ENCODE measurements around the gene TSGA10IP. TPM values are rescaled to one million over a fixed set of nuclear protein-coding genes. Genes with fewer than 3 reads are reported as not detected.
A peak's percentile ranks its signal among the peaks of the same experiment; 100 is the strongest.

Gene TSGA10IP
- total RNA-seq, 3 donors from 2014 or later: not detected

GRCh38 chr11:65987336-65987735 is 42.1 kb downstream of the TSGA10IP start:
- no peak for TF ChIP-seq POLR2A (IDR thresholded peaks at IDR 0.05)
- TF ChIP-seq POLR2AphosphoS5 (IDR thresholded peaks at IDR 0.05): no peak
- TF ChIP-seq CTCF (IDR thresholded peaks at IDR 0.05): no peak
- DNase-seq (ENCODE audit: low spot score in 2 of 2): no peak
- H3K4me3 ChIP-seq: no peak overlapping the region
- H3K9me3 ChIP-seq: no peaks in the 10 kb centered on the region
- H3K4me1 ChIP-seq: no peaks in the 10 kb centered on the region
- H3K27ac ChIP-seq: no peak overlapping the region
- H3K36me3 ChIP-seq: no peaks in the 10 kb centered on the region
- no peaks in the 10 kb centered on the region for H3K27me3 ChIP-seq
- intact Hi-C loops (cut with DNase I; ENCODE audit: low total_unique reads): no loop called here

- Histone ChIP-seq H3K27ac (peak overlapping the region in 1 of 2 donors; percentile 36), H3K36me3 (no peaks in the 10 kb centered on the region), H3K27me3 (no peaks in the 10 kb centered on the region), H3K9me3 (no peaks in the 10 kb centered on the region), H3K4me1 (no peaks in the 10 kb centered on the region), H3K4me3 (no peak overlapping the region)
- peak; percentile 85 to 92 for DNase-seq (ENCODE audit: low spot score in 2 of 2)
- peak in 2 of 3 donors; percentile 78 to 83 for TF ChIP-seq POLR2AphosphoS5 (IDR thresholded peaks at IDR 0.05)
- TF ChIP-seq CTCF (IDR thresholded peaks at IDR 0.05): peak; percentile 96 to 99 (median 99)
- no peak for TF ChIP-seq POLR2A (IDR thresholded peaks at IDR 0.05)
- intact Hi-C loops (cut with DNase I; ENCODE audit: low total_unique reads): no loop called here
Measured at GRCh38 chr11:65988791-65989592, 43.7 kb downstream of the TSGA10IP start.

- Histone ChIP-seq H3K27me3 (no peaks in the 10 kb centered on the region), H3K27ac (no peak overlapping the region), H3K36me3 (no peaks in the 10 kb centered on the region), H3K4me1 (no peaks in the 10 kb centered on the region), H3K9me3 (no peaks in the 10 kb centered on the region), H3K4me3 (no peak overlapping the region)
- intact Hi-C loops (cut with DNase I; ENCODE audit: low total_unique reads): no loop called here
- no peak for TF ChIP-seq POLR2A (IDR thresholded peaks at IDR 0.05)
- TF ChIP-seq POLR2AphosphoS5 (IDR thresholded peaks at IDR 0.05): no peak
- TF ChIP-seq CTCF (IDR thresholded peaks at IDR 0.05): no peak
- no peak for DNase-seq (ENCODE audit: low spot score in 2 of 2)
Measured at GRCh38 chr11:65992056-65992455, 46.8 kb downstream of the TSGA10IP start.

GRCh38 chr11:65997286-65997685 is 52.0 kb downstream of the TSGA10IP start:
- intact Hi-C loops (cut with DNase I; ENCODE audit: low total_unique reads): no loop called here
- no peak for DNase-seq (ENCODE audit: low spot score in 2 of 2)
- no peak for TF ChIP-seq POLR2AphosphoS5 (IDR thresholded peaks at IDR 0.05)
- TF ChIP-seq POLR2A (IDR thresholded peaks at IDR 0.05): no peak
- no peak for TF ChIP-seq CTCF (IDR thresholded peaks at IDR 0.05)

DNA sequence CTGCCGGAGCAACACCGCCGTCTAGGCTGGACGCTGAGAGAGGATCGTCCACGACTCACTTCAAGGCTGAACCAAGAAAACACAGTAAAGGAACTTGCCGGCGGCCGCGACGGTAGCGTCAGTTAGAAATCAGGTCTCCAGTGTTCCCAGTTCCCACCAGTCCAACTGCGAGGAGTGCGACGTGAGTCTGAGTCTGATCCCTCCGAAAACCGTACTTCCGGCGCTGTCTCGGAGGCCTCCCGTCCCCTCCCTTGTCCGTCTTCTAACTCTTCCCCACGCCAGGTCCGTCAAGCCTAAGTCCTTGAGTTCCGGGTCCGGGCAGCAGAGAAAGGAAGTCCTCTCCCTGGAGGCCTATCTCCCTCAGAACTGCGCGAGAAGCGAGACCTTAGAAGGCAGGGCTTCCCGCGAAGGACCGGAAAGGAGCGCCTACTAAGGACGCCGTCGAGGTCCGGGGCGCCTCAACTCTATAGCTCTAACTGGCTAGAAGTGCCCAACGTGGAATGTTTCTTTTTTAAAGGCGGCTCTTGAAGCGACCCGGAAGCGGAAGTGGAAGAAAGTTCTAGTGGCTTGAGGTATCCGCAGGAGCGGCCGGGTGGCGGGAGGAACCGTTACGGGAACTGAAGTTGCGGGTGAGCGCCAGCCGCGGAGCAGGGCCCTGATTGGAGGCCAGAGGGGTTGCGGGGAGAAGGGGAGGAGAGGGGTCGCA is 56.8 kb downstream of the TSGA10IP start, which contains the start of the genes BANF1 and EIF1AD:
BANF1 (plus strand) TSS at position 562 of the 706 bp plus-strand sequence. CDS start 748 bp downstream, outside the sequence.
EIF1AD (minus strand) TSS at position 216 of the 706 bp plus-strand sequence. CDS start 1,768 bp downstream, outside the sequence.
- peak; percentile 88 to 91 for DNase-seq (ENCODE audit: low spot score in 2 of 2)
- Histone ChIP-seq H3K36me3 (no peaks in the 10 kb centered on the region), H3K4me1 (peaks cover 0 to 9% of the 10 kb centered on the region in 2 donors), H3K27ac (peak within 1 kb of the TSS; percentile 91 to 92), H3K4me3 (peak within 1 kb of the TSS; percentile 80 to 96 (median 95)), H3K27me3 (no peaks in the 10 kb centered on the region), H3K9me3 (no peaks in the 10 kb centered on the region)
- no peak for TF ChIP-seq CTCF (IDR thresholded peaks at IDR 0.05)
- TF ChIP-seq POLR2AphosphoS5 (IDR thresholded peaks at IDR 0.05): peak; percentile 93 to 98 (median 97)
- TF ChIP-seq POLR2A (IDR thresholded peaks at IDR 0.05): peak; percentile 46
- intact Hi-C loops (cut with DNase I; ENCODE audit: low total_unique reads): no loop called here

More at GRCh38 chr11:65997286-65997685, 52.0 kb downstream of the TSGA10IP start:
- no peaks in the 10 kb centered on the region for H3K9me3 ChIP-seq
- peaks cover 0 to 4% of the 10 kb centered on the region in 2 donors for H3K4me1 ChIP-seq
- no peaks in the 10 kb centered on the region for H3K36me3 ChIP-seq
- no peak overlapping the region for H3K4me3 ChIP-seq
- no peaks in the 10 kb centered on the region for H3K27me3 ChIP-seq
- H3K27ac ChIP-seq: no peak overlapping the region

All from breast epithelium (tissue), 4 donors.